Naive thymus-derived CD8-positive, alpha-beta T cell (primary cell): ENCODE data around the gene PPP2R2B. TPM values are rescaled to one million over a fixed set of nuclear protein-coding genes. Genes with fewer than 3 reads are reported as not detected.

Source experiments
- ATAC-seq, 2 donors: fragments of 150-1000 bp; cut with Tn5 transposase in 1 of 2; sonication (Bioruptor Pico), chemical (Tn5 transposase) in 1 of 2; 1 replicate in 1 of 2; 2 replicates in 1 of 2; pipeline ENCODE4 v1.10.0; 2021; ENCODE audit warnings: mild to moderate bottlenecking in 2 of 2, moderate library complexity in 2 of 2
- POLR2A ChIA-PET: fragments of 350-600 bp; sonication (Branson Sonifier 250); formaldehyde crosslinking; loops from one replicate; lab custom pipeline; 2021; ENCODE audit warnings: antibody characterized with exemption; lab: Charles Lee
- DNase-seq, 10 donors: peaks; one replicate each; pipeline versions ENCODE4 v3.0.0 to v3.0.0-alpha.2; 2020 to 2022
- H3K27ac Mint-ChIP-seq, 10 donors: one replicate each; pipeline ENCODE4 v1.8.0; 2020 to 2022; ENCODE audit warnings: mild to moderate bottlenecking in 10 of 10, mixed read lengths in 10 of 10, moderate library complexity in 4 of 10, inconsistent platforms in 1 of 10
- H3K27me3 Mint-ChIP-seq, 5 donors: one replicate each; pipeline ENCODE4 v1.8.0; 2021 to 2022; ENCODE audit warnings: mixed read lengths in 5 of 5
- H3K36me3 Mint-ChIP-seq, 3 donors: one replicate each; pipeline ENCODE4 v1.8.0; 2020 to 2022; ENCODE audit warnings: mixed read lengths in 3 of 3, mild to moderate bottlenecking in 2 of 3, inconsistent platforms in 1 of 3
- H3K4me1 Mint-ChIP-seq, 4 donors: one replicate each; pipeline ENCODE4 v1.8.0; 2021 to 2022; ENCODE audit warnings: mixed read lengths in 4 of 4
- H3K4me3 Mint-ChIP-seq, 10 donors: one replicate each; pipeline ENCODE4 v1.8.0; 2020 to 2022; ENCODE audit warnings: mild to moderate bottlenecking in 10 of 10, mixed read lengths in 10 of 10, moderate library complexity in 6 of 10, inconsistent platforms in 1 of 10
- H3K9me3 Mint-ChIP-seq, 9 donors: one replicate each; pipeline ENCODE4 v1.8.0; 2020 to 2022; ENCODE audit warnings: mixed read lengths in 9 of 9, mild to moderate bottlenecking in 3 of 9, inconsistent platforms in 1 of 9, moderate library complexity in 1 of 9
- polyA plus RNA-seq, 3 donors: library from polyadenylated mRNA; unstranded; fragments of 300-500 nt; fragmentation: Illumina TruSeq; gene quantifications; one replicate each; pipeline ENCODE4 v1.2.3, GENCODE V29; 2021
- total RNA-seq, 8 experiments: library from RNA in 2 of 8; stranded (reverse) in 2 of 8; gene quantifications; one replicate each; pipeline ENCODE4 v1.2.3 and lab custom pipeline; 2021 to 2026

Gene PPP2R2B
- total and polyA plus RNA-seq, 5 experiments from 2014 or later: 0.57 to 17.9 (median 0.77) TPM

DNA sequence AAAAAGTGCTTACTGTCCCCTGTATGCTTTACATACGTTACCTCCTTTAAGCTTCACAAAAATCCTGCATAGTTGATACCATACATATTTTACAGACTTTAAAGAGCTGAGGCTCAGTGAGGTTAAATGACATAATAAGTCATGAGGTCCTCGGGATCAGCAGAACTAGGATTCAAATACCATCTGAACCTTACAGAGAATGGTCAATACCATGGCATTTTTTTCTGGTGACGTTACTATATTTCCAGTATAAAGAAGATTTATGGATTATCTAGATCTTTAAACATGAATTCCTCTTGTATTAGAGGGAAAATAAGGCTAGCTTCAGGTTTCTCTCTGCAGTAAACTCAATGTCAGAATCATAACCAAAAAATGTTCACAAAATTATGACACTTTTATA, 208.9 kb downstream of the PPP2R2B start:
- H3K4me3 Mint-ChIP-seq: no peak overlapping the region
- POLR2A ChIA-PET: no interaction called here

DNA sequence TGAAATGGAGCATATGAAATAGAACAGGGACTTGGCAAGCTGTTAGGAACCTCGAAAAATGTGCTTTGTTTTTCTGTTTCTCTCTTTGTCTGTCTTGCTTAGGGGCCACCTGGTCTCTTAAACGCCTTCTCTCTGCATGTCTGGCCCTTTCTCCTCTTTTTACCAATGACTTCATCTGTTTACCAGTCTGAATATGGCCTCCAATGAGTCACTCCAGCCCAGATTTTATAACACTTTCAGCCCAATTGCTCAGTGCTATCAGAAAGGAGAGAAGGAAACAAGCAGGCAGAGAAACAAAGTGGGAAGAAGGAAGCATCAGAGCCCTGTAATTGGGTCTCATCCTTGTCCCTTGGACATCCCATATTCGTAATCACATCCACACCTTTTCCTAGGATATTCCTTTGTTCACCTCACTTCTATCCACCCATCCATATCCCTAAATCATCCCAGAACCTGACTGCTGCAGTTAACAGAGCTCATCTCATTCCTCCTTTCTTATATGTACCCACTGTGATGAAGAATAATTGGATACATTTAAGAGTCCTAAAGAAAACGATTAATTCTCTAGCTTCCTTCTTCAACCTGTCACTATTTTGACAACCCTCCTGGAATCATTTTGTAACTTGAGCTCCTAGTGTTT, 210.8 kb downstream of the PPP2R2B start:
- POLR2A ChIA-PET: no interaction called here
- peaks cover 0 to 13% (median 11%) of the 10 kb centered on the region in 4 donors for H3K4me1 Mint-ChIP-seq
- DNase-seq (no peak), ATAC-seq (no peak)
- H3K36me3 Mint-ChIP-seq: no peaks in the 10 kb centered on the region
- H3K27me3 Mint-ChIP-seq: peaks cover 0 to 5% (median 0%) of the 10 kb centered on the region in 5 donors
- no peaks in the 10 kb centered on the region for H3K9me3 Mint-ChIP-seq
- no peak overlapping the region for H3K27ac Mint-ChIP-seq
- H3K4me3 Mint-ChIP-seq: no peak overlapping the region

More for the DNA sequence above, 208.9 kb downstream of the PPP2R2B start:
- peaks cover 0 to 13% (median 11%) of the 10 kb centered on the region in 4 donors for H3K4me1 Mint-ChIP-seq
- no peak for DNase-seq
- H3K36me3 Mint-ChIP-seq: no peaks in the 10 kb centered on the region
- H3K9me3 Mint-ChIP-seq: no peaks in the 10 kb centered on the region
- H3K27me3 Mint-ChIP-seq: peaks cover 0 to 5% (median 0%) of the 10 kb centered on the region in 5 donors
- no peak overlapping the region for H3K27ac Mint-ChIP-seq
- no peak for ATAC-seq

DNA sequence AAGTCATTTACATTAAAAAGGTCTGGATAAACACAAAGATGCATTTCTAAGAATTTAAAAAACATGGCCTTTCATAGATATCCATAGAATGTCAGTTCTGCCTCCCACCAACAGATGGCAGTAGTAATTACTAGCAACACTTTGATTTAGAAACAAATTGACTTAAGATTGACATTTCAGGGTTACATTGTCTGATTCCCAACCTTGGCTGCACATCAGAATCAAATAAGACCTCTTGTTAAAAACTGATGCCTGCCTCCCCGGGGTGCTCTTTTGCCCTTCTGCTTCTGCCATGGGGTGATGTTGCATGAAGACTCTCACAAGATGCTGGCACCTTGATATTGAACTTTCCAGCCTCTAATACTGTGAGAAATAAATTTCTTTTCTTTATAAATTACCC, 216.3 kb downstream of the PPP2R2B start:
- Mint-ChIP-seq H3K36me3 (no peaks in the 10 kb centered on the region), H3K27ac (no peak overlapping the region), H3K27me3 (peaks cover 0 to 3% (median 0%) of the 10 kb centered on the region in 5 donors), H3K4me1 (peaks cover 0 to 13% (median 10%) of the 10 kb centered on the region in 4 donors), H3K4me3 (no peak overlapping the region), H3K9me3 (no peaks in the 10 kb centered on the region)
- peak in 5 of 10 donors; percentile 7 to 52 (median 34) for DNase-seq
- POLR2A ChIA-PET: interaction anchor here (0.7 kb wide), 1 partner anchor 195 kb away, joined by 3 read pairs; no protein-coding TSS in a partner anchor
- ATAC-seq: no peak

DNA sequence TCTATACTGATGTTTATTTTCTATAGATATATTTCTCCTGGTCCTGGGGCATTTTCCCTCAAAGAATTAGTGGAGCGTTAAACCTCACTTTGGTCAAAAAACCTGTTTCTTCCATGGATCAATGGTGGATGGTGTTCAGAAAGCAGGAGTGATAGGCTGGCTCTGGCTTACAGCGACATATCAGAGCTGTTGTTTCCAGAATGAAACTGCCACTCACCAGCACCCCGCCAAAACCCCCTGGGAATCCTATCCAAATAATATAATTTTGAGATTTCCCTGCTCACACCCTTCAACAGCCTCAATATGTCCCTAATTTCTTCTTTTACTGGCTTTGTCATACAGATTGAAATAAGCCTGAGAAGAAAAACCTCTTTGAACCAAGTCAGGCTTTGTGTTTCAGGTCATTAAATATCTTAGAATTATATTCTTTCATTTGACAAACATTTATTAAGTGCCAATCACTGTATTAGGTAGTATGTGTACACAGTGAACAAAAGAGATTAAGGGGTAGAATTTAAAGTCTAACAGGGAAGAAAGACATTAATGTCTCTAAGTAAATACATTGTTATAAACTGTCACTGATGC, 218.1 kb downstream of the PPP2R2B start:
- Mint-ChIP-seq H3K4me3 (no peak overlapping the region), H3K9me3 (no peaks in the 10 kb centered on the region), H3K27ac (no peak overlapping the region), H3K4me1 (peaks cover 0 to 7% (median 6%) of the 10 kb centered on the region in 4 donors), H3K27me3 (peaks cover 0 to 5% (median 0%) of the 10 kb centered on the region in 5 donors), H3K36me3 (no peaks in the 10 kb centered on the region)
- DNase-seq (no peak), ATAC-seq (no peak)
- POLR2A ChIA-PET: no interaction called here

DNA sequence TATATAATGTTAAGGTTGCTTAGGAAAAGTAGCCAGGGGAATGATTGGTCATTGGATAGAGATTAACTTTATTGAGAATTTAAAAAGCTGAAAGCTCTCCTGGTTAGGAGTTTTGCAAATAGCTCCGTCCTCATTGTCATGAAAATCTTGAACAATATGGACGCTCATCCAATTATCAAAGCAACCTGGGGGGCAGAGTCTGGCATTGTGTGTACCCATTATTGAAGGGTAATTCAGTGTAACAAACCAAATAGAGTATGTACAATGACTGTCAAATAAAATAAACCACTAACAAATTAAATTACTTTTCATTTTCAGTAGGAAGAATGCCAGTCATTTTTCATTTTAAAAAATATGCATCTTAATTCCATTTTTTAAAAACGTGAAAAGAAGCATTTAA, 218.6 kb downstream of the PPP2R2B start:
- Mint-ChIP-seq H3K9me3 (no peaks in the 10 kb centered on the region), H3K27ac (no peak overlapping the region), H3K4me3 (no peak overlapping the region), H3K27me3 (peaks cover 0 to 5% (median 0%) of the 10 kb centered on the region in 5 donors), H3K4me1 (peaks cover 0 to 2% (median under 1%) of the 10 kb centered on the region in 4 donors), H3K36me3 (no peaks in the 10 kb centered on the region)
- no peak for ATAC-seq
- DNase-seq: no peak
- POLR2A ChIA-PET: no interaction called here

DNA sequence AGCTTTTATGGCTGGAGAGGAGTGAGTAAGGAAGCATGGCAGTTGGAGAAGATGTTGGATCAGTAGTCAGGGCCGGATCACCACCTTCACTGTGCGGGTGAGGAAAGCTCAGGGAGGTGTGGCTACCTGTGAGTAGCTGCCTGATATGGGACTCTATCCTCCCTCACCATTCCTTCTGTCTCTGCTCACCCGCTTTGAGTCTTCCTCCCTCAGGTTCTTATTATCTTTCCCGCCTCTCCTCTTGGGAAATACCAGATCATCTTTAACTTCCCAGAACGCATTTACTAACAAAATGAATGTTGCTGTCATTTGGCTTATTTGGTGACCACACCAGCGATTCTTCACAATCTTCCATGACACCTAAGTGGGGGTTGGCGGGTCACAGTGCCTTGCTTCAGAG, 221.9 kb downstream of the PPP2R2B start:
- no peak for ATAC-seq
- POLR2A ChIA-PET: no interaction called here
- no peak overlapping the region for H3K27ac Mint-ChIP-seq
- H3K4me1 Mint-ChIP-seq: no peaks in the 10 kb centered on the region
- H3K36me3 Mint-ChIP-seq: no peaks in the 10 kb centered on the region
- H3K27me3 Mint-ChIP-seq: peaks cover 0 to 5% (median 0%) of the 10 kb centered on the region in 5 donors
- DNase-seq: no peak
- no peak overlapping the region for H3K4me3 Mint-ChIP-seq
- H3K9me3 Mint-ChIP-seq: no peaks in the 10 kb centered on the region

DNA sequence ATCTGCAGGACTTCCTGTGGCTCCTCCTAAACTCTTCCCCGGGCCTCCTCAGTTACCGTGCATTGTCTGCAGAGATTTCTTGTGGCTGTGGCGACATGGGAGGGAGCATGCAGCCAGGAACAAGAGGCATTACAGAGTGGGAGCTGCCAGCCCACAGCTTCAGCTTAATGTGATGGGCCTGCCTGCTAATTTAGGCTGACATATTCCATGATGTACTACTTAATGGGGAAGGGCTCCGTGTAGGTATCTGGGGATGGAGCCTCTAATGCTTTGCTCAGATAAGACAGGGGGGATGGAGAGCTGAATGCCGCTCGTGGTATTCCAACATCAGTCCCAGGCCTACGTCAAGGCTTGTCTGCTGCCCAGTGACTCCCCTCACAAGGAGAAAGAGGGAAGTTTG, 225.0 kb downstream of the PPP2R2B start:
- no peaks in the 10 kb centered on the region for H3K9me3 Mint-ChIP-seq
- H3K27me3 Mint-ChIP-seq: peaks cover 0 to 7% (median 0%) of the 10 kb centered on the region in 5 donors
- no peak overlapping the region for H3K4me3 Mint-ChIP-seq
- H3K36me3 Mint-ChIP-seq: no peaks in the 10 kb centered on the region
- no peak for DNase-seq
- no peaks in the 10 kb centered on the region for H3K4me1 Mint-ChIP-seq
- H3K27ac Mint-ChIP-seq: no peak overlapping the region
- POLR2A ChIA-PET: no interaction called here
- no peak for ATAC-seq

DNA sequence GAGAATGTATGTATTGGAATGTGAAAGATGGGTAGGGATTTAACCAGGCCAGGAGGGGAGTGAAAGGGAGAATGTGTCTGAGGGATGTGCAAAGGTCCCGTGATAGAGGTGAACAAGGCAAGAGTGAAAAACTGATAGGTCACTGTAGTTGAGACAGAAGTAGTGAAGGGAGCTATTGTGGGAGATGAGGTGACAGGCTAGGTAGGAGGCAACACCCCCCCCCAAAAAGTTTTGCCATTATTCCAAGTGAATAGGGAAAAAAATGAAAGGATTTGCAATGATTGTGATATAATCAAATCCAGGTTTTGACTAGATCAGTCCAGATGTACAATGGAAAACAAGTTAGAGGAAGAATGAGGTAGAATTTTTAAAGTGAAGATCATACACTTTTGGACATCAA, 226.0 kb downstream of the PPP2R2B start:
- Mint-ChIP-seq H3K9me3 (no peaks in the 10 kb centered on the region), H3K27me3 (peaks cover 0 to 4% (median 0%) of the 10 kb centered on the region in 5 donors), H3K4me1 (no peaks in the 10 kb centered on the region), H3K27ac (no peak overlapping the region), H3K36me3 (no peaks in the 10 kb centered on the region), H3K4me3 (no peak overlapping the region)
- DNase-seq (no peak), ATAC-seq (no peak)
- POLR2A ChIA-PET: no interaction called here

DNA sequence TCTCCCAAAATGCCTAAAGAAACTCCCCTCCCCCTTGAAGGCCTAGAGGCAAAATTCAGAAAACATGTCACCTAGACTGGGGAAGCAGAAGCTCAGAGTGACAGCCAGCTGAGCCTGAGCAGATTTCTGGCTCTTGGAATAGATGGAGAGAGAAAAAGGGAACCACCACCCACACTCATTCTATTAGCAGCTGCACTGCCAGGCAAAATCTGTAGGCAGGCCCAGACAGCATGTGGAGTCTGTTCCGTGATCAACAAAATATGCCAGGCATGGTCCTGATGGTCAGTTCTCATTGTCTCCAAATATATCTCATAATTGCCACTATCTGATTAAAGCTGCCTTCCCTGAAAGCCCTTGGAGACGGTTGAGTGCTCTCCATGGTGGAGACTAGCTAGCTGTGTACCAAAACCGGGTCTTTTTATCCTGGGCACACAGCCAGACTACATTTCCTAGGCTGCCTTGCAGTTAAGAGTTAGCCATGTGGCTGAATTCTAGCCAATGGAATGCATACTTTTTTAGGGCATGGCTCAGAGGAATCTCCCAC, 230.8 kb downstream of the PPP2R2B start:
- POLR2A ChIA-PET: no interaction called here
- ATAC-seq (no peak), DNase-seq (no peak)
- Mint-ChIP-seq H3K9me3 (no peaks in the 10 kb centered on the region), H3K4me3 (no peak overlapping the region), H3K36me3 (no peaks in the 10 kb centered on the region), H3K27ac (no peak overlapping the region), H3K4me1 (no peaks in the 10 kb centered on the region), H3K27me3 (peaks cover 0 to 2% (median 0%) of the 10 kb centered on the region in 5 donors)

DNA sequence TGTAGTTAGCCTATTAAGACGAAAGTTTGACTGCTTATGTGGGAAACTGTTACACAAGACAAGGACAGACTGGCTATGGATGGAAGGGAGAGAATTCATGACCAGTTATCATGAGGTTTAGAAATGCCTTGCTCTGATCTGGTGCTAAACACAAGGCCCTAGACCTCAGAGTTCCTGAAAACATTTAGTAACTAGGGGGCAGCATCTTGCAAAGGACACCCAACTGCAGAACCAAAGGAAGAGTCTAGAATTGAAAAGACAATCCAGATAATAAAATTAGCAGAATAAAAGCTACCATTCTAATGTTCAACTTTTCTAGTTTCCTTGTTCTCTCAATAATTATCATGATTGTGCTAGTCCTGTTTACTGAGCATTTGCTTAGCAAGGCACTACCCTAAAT, 232.1 kb downstream of the PPP2R2B start:
- ATAC-seq: no peak
- Mint-ChIP-seq H3K36me3 (no peaks in the 10 kb centered on the region), H3K27ac (peak overlapping the region in 1 of 10 donors; percentile 4), H3K27me3 (peaks cover 0 to 8% (median 2%) of the 10 kb centered on the region in 5 donors), H3K4me3 (no peak overlapping the region), H3K4me1 (no peaks in the 10 kb centered on the region), H3K9me3 (no peaks in the 10 kb centered on the region)
- no peak for DNase-seq
- POLR2A ChIA-PET: no interaction called here

DNA sequence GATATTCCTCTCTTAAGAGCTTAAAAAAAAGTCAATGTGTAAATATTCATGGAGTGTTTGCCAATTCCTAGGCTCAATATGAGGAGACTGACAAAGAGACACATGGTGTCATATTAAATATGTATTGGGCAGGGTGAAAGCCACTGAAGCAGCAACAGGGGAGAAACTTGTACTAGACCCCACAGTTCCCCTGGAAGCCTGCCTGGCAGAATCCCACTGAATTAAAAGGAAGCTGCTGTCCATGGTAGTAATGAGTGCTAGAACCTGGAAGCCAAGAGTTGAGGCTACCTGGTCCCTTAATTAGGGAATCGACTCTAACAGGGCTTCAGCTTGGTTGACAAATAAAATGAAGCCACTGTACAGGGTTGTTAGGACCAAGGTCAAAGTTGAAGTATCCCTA, 233.2 kb downstream of the PPP2R2B start:
- H3K9me3 Mint-ChIP-seq: no peaks in the 10 kb centered on the region
- H3K27ac Mint-ChIP-seq: no peak overlapping the region
- ATAC-seq (no peak), DNase-seq (no peak)
- POLR2A ChIA-PET: no interaction called here
- H3K36me3 Mint-ChIP-seq: no peaks in the 10 kb centered on the region
- no peak overlapping the region for H3K4me3 Mint-ChIP-seq
- H3K4me1 Mint-ChIP-seq: no peaks in the 10 kb centered on the region
- peaks cover 0 to 8% (median 2%) of the 10 kb centered on the region in 5 donors for H3K27me3 Mint-ChIP-seq

DNA sequence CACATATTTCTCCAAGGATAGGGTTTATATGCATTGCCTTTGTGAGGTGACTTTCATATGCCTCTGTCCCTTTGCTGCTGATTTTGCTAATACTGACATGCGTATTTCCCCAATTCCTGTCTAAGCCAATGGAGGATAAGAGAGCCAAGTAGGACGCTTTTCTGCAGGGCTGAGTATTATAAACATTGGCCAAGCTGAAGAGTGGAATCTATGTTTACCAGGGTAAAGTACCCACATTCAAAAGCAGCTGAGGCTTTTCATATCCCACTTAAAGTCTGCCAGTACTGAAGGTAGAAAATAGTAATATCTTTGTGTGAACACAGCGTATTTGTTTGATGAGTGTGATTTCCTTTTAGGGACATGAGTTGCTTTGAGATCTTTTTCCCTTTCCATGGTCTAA, 233.7 kb downstream of the PPP2R2B start:
- H3K27ac Mint-ChIP-seq: no peak overlapping the region
- H3K4me1 Mint-ChIP-seq: no peaks in the 10 kb centered on the region

DNA sequence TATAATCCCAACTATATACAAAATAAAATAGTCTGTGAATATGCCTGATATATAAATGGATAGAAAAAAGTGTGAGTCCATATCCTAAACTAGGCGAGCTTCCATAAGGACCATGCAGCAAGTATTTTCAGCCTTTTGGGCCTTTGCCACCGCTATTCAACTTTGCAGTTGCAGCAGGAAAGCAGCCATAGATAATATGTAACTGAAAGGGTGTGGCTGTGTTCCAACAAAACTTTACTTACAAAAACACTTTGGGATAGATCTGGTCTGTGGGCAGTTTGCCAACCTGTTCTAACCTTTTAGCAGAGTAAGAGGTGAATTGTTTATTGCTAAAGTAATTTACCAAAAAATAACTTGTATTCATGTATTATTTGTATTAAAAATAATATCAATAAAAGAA, 234.8 kb downstream of the PPP2R2B start:
- Mint-ChIP-seq H3K9me3 (no peaks in the 10 kb centered on the region), H3K27me3 (peaks cover 0 to 8% (median 0%) of the 10 kb centered on the region in 5 donors), H3K36me3 (no peaks in the 10 kb centered on the region), H3K4me1 (no peaks in the 10 kb centered on the region), H3K27ac (no peak overlapping the region), H3K4me3 (no peak overlapping the region)
- ATAC-seq (no peak), DNase-seq (no peak)
- POLR2A ChIA-PET: no interaction called here

More for the DNA sequence above, 233.7 kb downstream of the PPP2R2B start:
- Mint-ChIP-seq H3K4me3 (no peak overlapping the region), H3K9me3 (no peaks in the 10 kb centered on the region), H3K36me3 (no peaks in the 10 kb centered on the region), H3K27me3 (peaks cover 0 to 8% (median 0%) of the 10 kb centered on the region in 5 donors)
- ATAC-seq (no peak), DNase-seq (no peak)
- POLR2A ChIA-PET: no interaction called here
